GM10847 (cell line): ENCODE results near the gene C13orf46.

Experiments used
- POLR2A ChIP-seq: IDR thresholded peaks from 2 replicates; pipeline ENCODE4 v1.6.1; 2011; ENCODE audit not compliant: insufficient read length; ENCODE audit errors: extremely low read depth

The C13orf46 gene

GRCh38 chr13:113924184-113924901 lies 49.5 kb downstream of the C13orf46 start:
- TF ChIP-seq POLR2A: no peak

- TF ChIP-seq POLR2A: no peak
Observed at GRCh38 chr13:113923376-113924063, 50.4 kb downstream of the C13orf46 start.

- TF ChIP-seq POLR2A: no peak
Observed at GRCh38 chr13:113922412-113923118, 51.3 kb downstream of the C13orf46 start.

GRCh38 chr13:113921763-113922162 lies 52.1 kb downstream of the C13orf46 start:
- TF ChIP-seq POLR2A: no peak

- TF ChIP-seq POLR2A: no peak
Observed at GRCh38 chr13:113920606-113921286, 53.1 kb downstream of the C13orf46 start.

- TF ChIP-seq POLR2A: no peak
Observed at GRCh38 chr13:113919761-113920559, 53.9 kb downstream of the C13orf46 start.

GRCh38 chr13:113918981-113919701 lies 54.7 kb downstream of the C13orf46 start:
- no peak for TF ChIP-seq POLR2A

- no peak for TF ChIP-seq POLR2A
Observed at GRCh38 chr13:113918580-113918979, 55.3 kb downstream of the C13orf46 start.

- TF ChIP-seq POLR2A: no peak
Observed at GRCh38 chr13:113917594-113918371, 56.1 kb downstream of the C13orf46 start.

GRCh38 chr13:113917096-113917495 lies 56.8 kb downstream of the C13orf46 start:
- TF ChIP-seq POLR2A: no peak

- TF ChIP-seq POLR2A: no peak
Observed at GRCh38 chr13:113916330-113916815, 57.5 kb downstream of the C13orf46 start.

- no peak for TF ChIP-seq POLR2A
Observed at GRCh38 chr13:113915786-113916329, 58.0 kb downstream of the C13orf46 start.
